Epithelial cell of alveolus of lung (primary cell): ENCODE results near the gene CAND1. TPM values are rescaled to one million over a fixed set of nuclear protein-coding genes. Genes with fewer than 3 reads are reported as not detected.

Experiments
- total RNA-seq: library from RNA; depleted of rRNA; stranded (reverse); fragments of >200 nt; gene quantifications from 2 replicates; pipeline ENCODE4 v1.2.1, GENCODE V29; 2015

Gene CAND1
- 56.6 and 100 TPM in 2 replicates for total RNA-seq

DNA sequence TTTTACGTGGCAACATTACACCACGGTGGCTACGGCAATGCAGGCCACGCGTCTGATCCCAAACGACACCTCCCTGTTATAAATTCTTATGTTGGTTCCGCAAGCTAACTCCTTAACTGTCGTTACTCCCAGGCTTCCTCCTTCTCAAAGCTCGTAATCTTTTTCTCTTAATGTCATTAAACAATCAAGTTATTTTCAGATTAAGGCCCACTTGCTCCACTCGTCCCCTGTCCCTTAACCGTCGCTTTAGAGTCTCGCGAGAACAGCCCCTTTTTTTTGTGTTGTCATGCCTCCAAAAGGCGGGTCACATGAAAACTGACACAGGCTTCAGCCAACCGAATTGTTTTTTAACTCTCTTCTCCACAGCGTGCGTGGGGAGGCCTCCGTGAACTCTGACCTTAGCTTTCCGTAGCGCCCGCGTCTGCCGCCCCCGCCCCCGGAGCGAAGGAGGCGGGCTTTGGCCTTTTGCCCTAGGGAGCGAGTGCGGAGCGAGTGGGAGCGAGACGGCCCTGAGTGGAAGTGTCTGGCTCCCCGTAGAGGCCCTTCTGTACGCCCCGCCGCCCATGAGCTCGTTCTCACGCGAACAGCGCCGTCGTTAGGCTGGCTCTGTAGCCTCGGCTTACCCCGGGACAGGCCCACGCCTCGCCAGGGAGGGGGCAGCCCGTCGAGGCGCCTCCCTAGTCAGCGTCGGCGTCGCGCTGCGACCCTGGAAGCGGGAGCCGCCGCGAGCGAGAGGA, at the start of gene CAND1:
CAND1 (plus strand) TSS at position 463 of the 737 bp plus-strand sequence. CDS start 360 bp downstream, outside the sequence.

